MM.1S (cell line): ENCODE results near the gene CCDC71L.

Experiments used
- EZH2 ChIP-seq: fragments of 300-600 bp; sonication (generic); optimal IDR thresholded peaks from 2 replicates; pipeline ENCODE3; 2017; ENCODE audit warnings: low read depth, mild to moderate bottlenecking, antibody characterized with exemption, low read length, mixed read lengths
- EZH2phosphoT487 ChIP-seq: fragments of 300-600 bp; sonication (generic); IDR thresholded peaks from 2 replicates; pipeline ENCODE4 v1.6.1; 2018; ENCODE audit warnings: antibody characterized with exemption, low read length
- TF ChIP-seq, protein P1 (sequence below): fragments of 300-600 bp; sonication (generic); IDR thresholded peaks from 2 replicates; pipeline ENCODE4 v1.5.1; 2016; ENCODE audit warnings: antibody characterized with exemption, low read length, mixed read lengths

DNA sequence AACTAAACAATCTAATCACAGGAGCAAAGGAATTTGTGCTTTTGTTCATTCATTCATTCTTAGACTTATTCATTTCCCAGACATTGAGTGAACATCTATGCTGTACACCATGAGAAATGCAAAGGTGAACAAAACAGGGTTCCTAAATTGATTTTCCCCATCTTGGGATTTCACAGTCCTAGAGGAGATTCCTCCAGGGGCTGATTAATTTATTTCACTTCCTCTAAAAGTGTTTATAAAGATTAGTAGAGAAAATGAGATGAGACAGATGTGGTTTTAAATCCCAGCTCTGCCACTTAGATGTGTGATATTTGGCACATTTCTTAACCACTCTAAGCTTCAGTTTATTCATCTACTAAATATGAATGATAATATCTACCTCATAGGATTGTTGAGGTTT lies 8.9 kb downstream of the CCDC71L start:
- TF ChIP-seq, protein P1, sequence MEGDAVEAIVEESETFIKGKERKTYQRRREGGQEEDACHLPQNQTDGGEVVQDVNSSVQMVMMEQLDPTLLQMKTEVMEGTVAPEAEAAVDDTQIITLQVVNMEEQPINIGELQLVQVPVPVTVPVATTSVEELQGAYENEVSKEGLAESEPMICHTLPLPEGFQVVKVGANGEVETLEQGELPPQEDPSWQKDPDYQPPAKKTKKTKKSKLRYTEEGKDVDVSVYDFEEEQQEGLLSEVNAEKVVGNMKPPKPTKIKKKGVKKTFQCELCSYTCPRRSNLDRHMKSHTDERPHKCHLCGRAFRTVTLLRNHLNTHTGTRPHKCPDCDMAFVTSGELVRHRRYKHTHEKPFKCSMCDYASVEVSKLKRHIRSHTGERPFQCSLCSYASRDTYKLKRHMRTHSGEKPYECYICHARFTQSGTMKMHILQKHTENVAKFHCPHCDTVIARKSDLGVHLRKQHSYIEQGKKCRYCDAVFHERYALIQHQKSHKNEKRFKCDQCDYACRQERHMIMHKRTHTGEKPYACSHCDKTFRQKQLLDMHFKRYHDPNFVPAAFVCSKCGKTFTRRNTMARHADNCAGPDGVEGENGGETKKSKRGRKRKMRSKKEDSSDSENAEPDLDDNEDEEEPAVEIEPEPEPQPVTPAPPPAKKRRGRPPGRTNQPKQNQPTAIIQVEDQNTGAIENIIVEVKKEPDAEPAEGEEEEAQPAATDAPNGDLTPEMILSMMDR: no peak
- TF ChIP-seq EZH2 (no peak), EZH2phosphoT487 (no peak)
